ENCODE data around the gene CD2BP2. TPM values are rescaled to one million over a fixed set of nuclear protein-coding genes. Genes with fewer than 3 reads are reported as not detected.

CD2BP2 gene
- total and polyA plus RNA-seq, 2 of the 13 experiments (the other 11 are each of a cell fraction or from before 2014, with no cell fraction given), result 24.9 to 54.6 TPM

DNA sequence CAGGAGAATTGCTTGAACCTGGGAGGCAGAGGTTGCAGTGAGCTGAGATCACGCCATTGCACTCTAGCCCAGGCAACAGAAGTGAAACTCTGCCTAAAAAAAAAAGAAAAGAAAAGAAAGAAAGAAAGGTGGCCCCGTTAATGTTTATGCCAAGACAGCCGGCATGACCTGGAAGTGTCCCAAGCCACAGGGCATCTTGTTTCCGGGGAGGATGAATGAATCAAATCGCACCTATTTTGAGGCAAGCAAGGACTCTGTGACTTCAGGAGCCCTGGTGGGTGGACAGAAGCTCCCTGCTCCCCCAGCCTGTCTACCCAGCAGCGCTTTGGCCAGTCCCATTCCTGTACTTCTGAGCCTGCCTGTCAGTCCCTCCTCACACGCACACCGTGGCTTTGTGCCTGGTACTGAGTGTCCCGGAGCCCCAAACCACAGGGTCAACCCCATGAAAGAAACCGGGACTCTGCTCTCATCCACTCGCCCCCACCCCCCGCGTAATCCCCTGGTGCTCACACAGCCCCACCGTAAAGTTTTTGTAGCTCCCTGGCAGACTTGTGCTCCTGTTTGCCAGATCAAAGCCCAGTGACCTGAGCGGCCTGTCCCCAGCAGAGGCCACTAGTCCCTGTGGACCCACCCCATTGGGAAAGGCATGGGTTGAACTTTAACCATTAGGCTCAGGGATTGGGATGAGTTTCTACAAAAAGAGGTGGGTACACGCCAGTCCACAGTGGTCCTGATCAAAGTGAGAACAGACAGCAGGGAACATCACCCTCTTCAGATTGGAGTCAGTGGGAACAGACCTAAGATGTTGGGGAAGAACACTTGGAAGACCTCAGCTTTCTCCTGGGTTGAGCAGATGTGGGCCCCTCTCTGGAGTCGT, 19.3 kb downstream of the CD2BP2 start (continued):
- TF ChIP-seq, protein P1, sequence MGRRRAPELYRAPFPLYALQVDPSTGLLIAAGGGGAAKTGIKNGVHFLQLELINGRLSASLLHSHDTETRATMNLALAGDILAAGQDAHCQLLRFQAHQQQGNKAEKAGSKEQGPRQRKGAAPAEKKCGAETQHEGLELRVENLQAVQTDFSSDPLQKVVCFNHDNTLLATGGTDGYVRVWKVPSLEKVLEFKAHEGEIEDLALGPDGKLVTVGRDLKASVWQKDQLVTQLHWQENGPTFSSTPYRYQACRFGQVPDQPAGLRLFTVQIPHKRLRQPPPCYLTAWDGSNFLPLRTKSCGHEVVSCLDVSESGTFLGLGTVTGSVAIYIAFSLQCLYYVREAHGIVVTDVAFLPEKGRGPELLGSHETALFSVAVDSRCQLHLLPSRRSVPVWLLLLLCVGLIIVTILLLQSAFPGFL (CRISPR knock-in tag; IDR thresholded peaks at IDR 0.05), result no peak
- TF ChIP-seq HNRNPK (IDR thresholded peaks at IDR 0.05; ENCODE audit: low read depth, low read length, poor library complexity, severe bottlenecking) (no peak), TEAD3 (CRISPR knock-in tag; optimal IDR thresholded peaks at IDR 0.05; ENCODE audit: borderline replicate concordance) (peak; percentile 56), RCOR2 (CRISPR knock-in tag; IDR thresholded peaks at IDR 0.05) (peak; percentile 31; the same call in 1 of the 2 replicates), ZNF251 (CRISPR knock-in tag; IDR thresholded peaks at IDR 0.05) (no peak), KDM5B (CRISPR knock-in tag; IDR thresholded peaks at IDR 0.05; ENCODE audit: borderline replicate concordance) (peak; percentile 38), CHD4 (IDR thresholded peaks at IDR 0.05; ENCODE audit: borderline replicate concordance, low read length) (no peak), ZNF430 (CRISPR knock-in tag; IDR thresholded peaks at IDR 0.05) (no peak), AHR (CRISPR knock-in tag; IDR thresholded peaks at IDR 0.05) (no peak), CAMTA2 (CRISPR knock-in tag; IDR thresholded peaks at IDR 0.05; ENCODE audit: borderline replicate concordance) (no peak), BHLHE40 (IDR thresholded peaks at IDR 0.05; ENCODE audit: low read length) (no peak), HDAC1 (CRISPR knock-in tag; IDR thresholded peaks at IDR 0.05) (peak; percentile 79), CENPT (CRISPR knock-in tag; IDR thresholded peaks at IDR 0.05; ENCODE audit: low read depth) (no peak), RBM22 (optimal IDR thresholded peaks at IDR 0.05; ENCODE audit: low read length) (no peak), SUZ12 (IDR thresholded peaks at IDR 0.05; ENCODE audit: low read depth, low read length) (no peak), CCDC6 (CRISPR knock-in tag; IDR thresholded peaks at IDR 0.05) (0 out of 2 replicates have a peak, but pooled peaks have one; percentile 62), BORCS8-MEF2B (CRISPR knock-in tag; IDR thresholded peaks at IDR 0.05) (peak; percentile 36), SP5 (CRISPR knock-in tag; IDR thresholded peaks at IDR 0.05; ENCODE audit: borderline replicate concordance, low read depth) (peak; percentile 78; the same call in 1 of the 2 replicates), DNMT1 (CRISPR knock-in tag; IDR thresholded peaks at IDR 0.05) (no peak)
- TF ChIP-seq, protein P2, sequence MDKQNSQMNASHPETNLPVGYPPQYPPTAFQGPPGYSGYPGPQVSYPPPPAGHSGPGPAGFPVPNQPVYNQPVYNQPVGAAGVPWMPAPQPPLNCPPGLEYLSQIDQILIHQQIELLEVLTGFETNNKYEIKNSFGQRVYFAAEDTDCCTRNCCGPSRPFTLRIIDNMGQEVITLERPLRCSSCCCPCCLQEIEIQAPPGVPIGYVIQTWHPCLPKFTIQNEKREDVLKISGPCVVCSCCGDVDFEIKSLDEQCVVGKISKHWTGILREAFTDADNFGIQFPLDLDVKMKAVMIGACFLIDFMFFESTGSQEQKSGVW (CRISPR knock-in tag; IDR thresholded peaks at IDR 0.05; ENCODE audit: borderline replicate concordance), result no peak
- TF ChIP-seq, protein P3, sequence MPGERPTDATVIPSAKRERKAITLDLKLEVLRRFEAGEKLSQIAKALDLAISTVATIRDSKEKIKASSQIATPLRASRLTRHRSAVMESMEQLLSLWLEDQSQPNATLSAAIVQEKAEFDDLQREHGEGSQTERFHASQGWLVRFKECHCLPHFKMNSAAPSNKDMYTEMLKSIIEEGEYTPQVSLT (CRISPR knock-in tag; IDR thresholded peaks at IDR 0.05; ENCODE audit: borderline replicate concordance, low read depth), result no peak
- TF ChIP-seq, protein P4, sequence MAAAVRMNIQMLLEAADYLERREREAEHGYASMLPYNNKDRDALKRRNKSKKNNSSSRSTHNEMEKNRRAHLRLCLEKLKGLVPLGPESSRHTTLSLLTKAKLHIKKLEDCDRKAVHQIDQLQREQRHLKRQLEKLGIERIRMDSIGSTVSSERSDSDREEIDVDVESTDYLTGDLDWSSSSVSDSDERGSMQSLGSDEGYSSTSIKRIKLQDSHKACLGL (CRISPR knock-in tag; IDR thresholded peaks at IDR 0.05), result no peak
- TF ChIP-seq, protein P5, sequence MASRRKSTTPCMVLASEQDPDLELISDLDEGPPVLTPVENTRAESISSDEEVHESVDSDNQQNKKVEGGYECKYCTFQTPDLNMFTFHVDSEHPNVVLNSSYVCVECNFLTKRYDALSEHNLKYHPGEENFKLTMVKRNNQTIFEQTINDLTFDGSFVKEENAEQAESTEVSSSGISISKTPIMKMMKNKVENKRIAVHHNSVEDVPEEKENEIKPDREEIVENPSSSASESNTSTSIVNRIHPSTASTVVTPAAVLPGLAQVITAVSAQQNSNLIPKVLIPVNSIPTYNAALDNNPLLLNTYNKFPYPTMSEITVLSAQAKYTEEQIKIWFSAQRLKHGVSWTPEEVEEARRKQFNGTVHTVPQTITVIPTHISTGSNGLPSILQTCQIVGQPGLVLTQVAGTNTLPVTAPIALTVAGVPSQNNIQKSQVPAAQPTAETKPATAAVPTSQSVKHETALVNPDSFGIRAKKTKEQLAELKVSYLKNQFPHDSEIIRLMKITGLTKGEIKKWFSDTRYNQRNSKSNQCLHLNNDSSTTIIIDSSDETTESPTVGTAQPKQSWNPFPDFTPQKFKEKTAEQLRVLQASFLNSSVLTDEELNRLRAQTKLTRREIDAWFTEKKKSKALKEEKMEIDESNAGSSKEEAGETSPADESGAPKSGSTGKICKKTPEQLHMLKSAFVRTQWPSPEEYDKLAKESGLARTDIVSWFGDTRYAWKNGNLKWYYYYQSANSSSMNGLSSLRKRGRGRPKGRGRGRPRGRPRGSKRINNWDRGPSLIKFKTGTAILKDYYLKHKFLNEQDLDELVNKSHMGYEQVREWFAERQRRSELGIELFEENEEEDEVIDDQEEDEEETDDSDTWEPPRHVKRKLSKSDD (CRISPR knock-in tag; IDR thresholded peaks at IDR 0.05; ENCODE audit: low read depth), result no peak
- TF ChIP-seq, protein P6, sequence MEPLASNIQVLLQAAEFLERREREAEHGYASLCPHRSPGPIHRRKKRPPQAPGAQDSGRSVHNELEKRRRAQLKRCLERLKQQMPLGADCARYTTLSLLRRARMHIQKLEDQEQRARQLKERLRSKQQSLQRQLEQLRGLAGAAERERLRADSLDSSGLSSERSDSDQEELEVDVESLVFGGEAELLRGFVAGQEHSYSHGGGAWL (CRISPR knock-in tag; IDR thresholded peaks at IDR 0.05), result no peak; the same call in 1 of the 2 replicates
